HEK293T (cell line): ENCODE data around the gene MCCD1.

Experiments used
- CTCF ChIA-PET: fragments of 350-600 bp; formaldehyde crosslinking; extraction: SDS; loops from one replicate; lab custom pipeline; 2021; ENCODE audit warnings: antibody characterized with exemption, inconsistent platforms; lab: Yijun Ruan, JAX
- POLR2A ChIA-PET: fragments of 350-600 bp; formaldehyde crosslinking; extraction: SDS; loops from one replicate; lab custom pipeline; 2020; ENCODE audit warnings: antibody characterized with exemption, inconsistent platforms; lab: Yijun Ruan, JAX
- DNase-seq: peaks from one replicate; pipeline ENCODE4 v3.0.0; 2012; ENCODE audit warnings: mixed read lengths; ENCODE audit errors: extremely low spot score
- ARNT ChIP-seq: fragments of 450-650 bp; IDR thresholded peaks from 2 replicates; pipeline ENCODE4 v1.6.1; 2017; ENCODE audit warnings: mild to moderate bottlenecking
- BHLHE40 ChIP-seq: fragments of 450-650 bp; IDR thresholded peaks from 2 replicates; pipeline ENCODE4 v1.6.1; 2016; ENCODE audit warnings: mild to moderate bottlenecking, moderate library complexity, borderline replicate concordance
- CTBP1 ChIP-seq: fragments of 450-650 bp; IDR thresholded peaks from 2 replicates; pipeline ENCODE4 v1.6.1; 2016; ENCODE audit warnings: borderline replicate concordance
- ELF4 ChIP-seq: fragments of 450-650 bp; IDR thresholded peaks from 2 replicates; pipeline ENCODE4 v1.6.1; 2017; ENCODE audit warnings: antibody characterized with exemption
- FOXA1 ChIP-seq: fragments of 450-650 bp; IDR thresholded peaks from 2 replicates; pipeline ENCODE4 v1.6.1; 2016; ENCODE audit warnings: mild to moderate bottlenecking
- FOXK2 ChIP-seq: fragments of 450-650 bp; IDR thresholded peaks from 2 replicates; pipeline ENCODE4 v1.6.1; 2016; ENCODE audit warnings: mild to moderate bottlenecking
- FOXM1 ChIP-seq: fragments of 450-650 bp; IDR thresholded peaks from 2 replicates; pipeline ENCODE4 v1.6.1; 2017; ENCODE audit warnings: mild to moderate bottlenecking, borderline replicate concordance
- HDGF ChIP-seq: fragments of 450-650 bp; IDR thresholded peaks from 2 replicates; pipeline ENCODE4 v1.6.1; 2017; ENCODE audit warnings: antibody characterized with exemption, borderline replicate concordance
- L3MBTL2 ChIP-seq: fragments of 450-650 bp; conservative IDR thresholded peaks from 2 replicates; pipeline ENCODE4 v1.6.1; 2016; ENCODE audit warnings: mild to moderate bottlenecking
- LEF1 ChIP-seq: fragments of 450-650 bp; IDR thresholded peaks from 2 replicates; pipeline ENCODE4 v1.6.1; 2017; ENCODE audit warnings: mild to moderate bottlenecking, borderline replicate concordance
- NFRKB ChIP-seq: fragments of 450-650 bp; IDR thresholded peaks from 2 replicates; pipeline ENCODE4 v1.6.1; 2016; ENCODE audit warnings: mild to moderate bottlenecking, moderate library complexity
- SP1 ChIP-seq: fragments of 450-650 bp; IDR thresholded peaks from 2 replicates; pipeline ENCODE4 v1.6.1; 2017
- SUZ12 ChIP-seq: fragments of 450-650 bp; IDR thresholded peaks from 2 replicates; pipeline ENCODE4 v1.6.1; 2016; ENCODE audit warnings: mild to moderate bottlenecking
- TARDBP ChIP-seq: fragments of 450-650 bp; IDR thresholded peaks from 2 replicates; pipeline ENCODE4 v1.6.1; 2016
- ZNF384 ChIP-seq: fragments of 450-650 bp; IDR thresholded peaks from 2 replicates; pipeline ENCODE4 v1.6.1; 2016
- TF ChIP-seq, protein P1 (sequence below): fragments of 450-650 bp; IDR thresholded peaks from 2 replicates; pipeline ENCODE4 v1.6.1; 2016

MCCD1 gene

DNA sequence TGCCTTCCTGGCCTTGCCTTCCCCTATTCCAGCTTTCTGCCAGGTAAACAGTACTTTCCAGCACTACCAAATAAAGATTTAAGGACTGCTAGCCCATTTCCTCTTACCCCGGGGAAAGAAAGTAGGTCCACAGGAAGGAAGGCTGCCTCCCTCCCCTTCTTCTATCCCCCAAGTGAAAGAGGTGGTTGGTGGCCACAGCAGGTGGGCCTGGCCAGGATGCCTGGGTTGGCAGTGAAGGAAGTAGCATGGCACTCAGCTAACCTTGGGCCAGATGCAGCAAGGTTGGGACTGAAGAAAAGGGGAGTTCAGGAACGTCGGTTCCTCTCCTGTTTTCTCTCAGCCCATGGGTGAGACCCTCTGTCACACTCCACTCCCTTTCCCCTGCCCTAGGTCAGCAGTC, 27.5 kb downstream of the MCCD1 start:
- TF ChIP-seq LEF1 (no peak), SUZ12 (no peak), CTBP1 (no peak), ARNT (no peak), HDGF (no peak), NFRKB (no peak)
- ChIA-PET CTCF (no interaction called here), POLR2A (no interaction called here)
- no peak for DNase-seq

DNA sequence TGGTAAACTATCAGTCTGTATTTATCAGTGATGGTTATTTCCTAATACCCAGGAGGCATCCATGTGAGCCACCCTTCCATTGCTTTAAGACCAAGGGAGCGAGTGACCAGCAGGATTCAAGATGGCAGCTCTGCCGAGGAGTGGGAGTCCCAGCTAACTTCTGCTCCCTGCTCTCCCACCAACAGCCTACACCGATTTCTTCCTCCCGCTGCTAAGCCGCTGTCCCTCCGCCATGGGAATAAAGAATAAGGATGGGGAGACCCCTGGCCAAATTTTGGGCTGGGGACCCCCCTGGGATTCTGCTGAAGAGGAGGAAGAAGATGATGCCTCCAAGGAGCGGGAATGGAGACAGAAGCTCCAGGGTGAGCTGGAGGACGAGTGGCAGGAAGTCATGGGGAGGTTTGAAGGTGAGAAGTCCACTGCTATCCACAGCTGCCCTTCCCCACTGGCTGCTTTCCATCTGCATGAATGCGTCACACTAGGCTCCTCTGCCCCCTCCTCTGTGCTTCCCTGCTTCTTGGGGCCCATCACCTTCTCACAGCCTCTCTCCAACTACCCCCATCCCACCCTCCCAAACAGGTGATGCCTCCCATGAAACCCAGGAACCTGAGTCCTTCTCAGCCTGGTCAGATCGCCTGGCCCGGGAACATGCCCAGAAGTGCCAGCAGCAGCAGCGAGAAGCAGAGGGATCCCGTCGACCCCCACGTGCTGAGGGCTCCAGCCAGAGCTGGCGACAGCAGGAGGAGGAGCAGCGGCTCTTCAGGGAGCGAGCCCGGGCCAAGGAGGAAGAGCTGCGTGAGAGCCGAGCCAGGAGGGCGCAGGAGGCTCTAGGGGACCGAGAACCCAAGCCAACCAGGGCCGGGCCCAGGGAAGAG, 28.9 kb downstream of the MCCD1 start:
- DNase-seq = no peak
- TF ChIP-seq ZNF384 (no peak), BHLHE40 (no peak), FOXM1 (no peak), ARNT (no peak), L3MBTL2 (no peak), SUZ12 (no peak), HDGF (no peak), NFRKB (no peak), FOXA1 (no peak)
- TF ChIP-seq, protein P1, sequence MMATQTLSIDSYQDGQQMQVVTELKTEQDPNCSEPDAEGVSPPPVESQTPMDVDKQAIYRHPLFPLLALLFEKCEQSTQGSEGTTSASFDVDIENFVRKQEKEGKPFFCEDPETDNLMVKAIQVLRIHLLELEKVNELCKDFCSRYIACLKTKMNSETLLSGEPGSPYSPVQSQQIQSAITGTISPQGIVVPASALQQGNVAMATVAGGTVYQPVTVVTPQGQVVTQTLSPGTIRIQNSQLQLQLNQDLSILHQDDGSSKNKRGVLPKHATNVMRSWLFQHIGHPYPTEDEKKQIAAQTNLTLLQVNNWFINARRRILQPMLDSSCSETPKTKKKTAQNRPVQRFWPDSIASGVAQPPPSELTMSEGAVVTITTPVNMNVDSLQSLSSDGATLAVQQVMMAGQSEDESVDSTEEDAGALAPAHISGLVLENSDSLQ = no peak
- ChIA-PET POLR2A (no interaction called here), CTCF (no interaction called here)

DNA sequence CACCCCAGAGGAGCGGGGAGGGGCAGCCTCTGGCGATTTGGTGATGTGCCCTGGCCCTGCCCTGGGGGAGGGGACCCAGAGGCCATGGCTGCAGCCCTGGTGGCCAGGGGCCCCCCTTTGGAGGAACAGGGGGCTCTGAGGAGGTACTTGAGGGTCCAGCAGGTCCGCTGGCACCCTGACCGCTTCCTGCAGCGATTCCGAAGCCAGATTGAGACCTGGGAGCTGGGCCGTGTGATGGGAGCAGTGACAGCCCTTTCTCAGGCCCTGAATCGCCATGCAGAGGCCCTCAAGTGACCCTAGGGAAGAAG, 29.5 kb downstream of the MCCD1 start:
- POLR2A ChIA-PET = no interaction called here
- DNase-seq = no peak
- CTCF ChIA-PET = no interaction called here
- no peak for TF ChIP-seq FOXK2
- TF ChIP-seq TARDBP = no peak
- TF ChIP-seq SUZ12 = no peak
- no peak for TF ChIP-seq HDGF
- no peak for TF ChIP-seq ARNT
- TF ChIP-seq ELF4 = no peak
- no peak for TF ChIP-seq LEF1
- TF ChIP-seq BHLHE40 = no peak
- TF ChIP-seq NFRKB = no peak
- TF ChIP-seq L3MBTL2 = no peak
- TF ChIP-seq FOXM1 = no peak
- no peak for TF ChIP-seq ZNF384
- TF ChIP-seq SP1 = no peak
- no peak for TF ChIP-seq FOXA1
- TF ChIP-seq, protein P1 = no peak
- no peak for TF ChIP-seq CTBP1

DNA sequence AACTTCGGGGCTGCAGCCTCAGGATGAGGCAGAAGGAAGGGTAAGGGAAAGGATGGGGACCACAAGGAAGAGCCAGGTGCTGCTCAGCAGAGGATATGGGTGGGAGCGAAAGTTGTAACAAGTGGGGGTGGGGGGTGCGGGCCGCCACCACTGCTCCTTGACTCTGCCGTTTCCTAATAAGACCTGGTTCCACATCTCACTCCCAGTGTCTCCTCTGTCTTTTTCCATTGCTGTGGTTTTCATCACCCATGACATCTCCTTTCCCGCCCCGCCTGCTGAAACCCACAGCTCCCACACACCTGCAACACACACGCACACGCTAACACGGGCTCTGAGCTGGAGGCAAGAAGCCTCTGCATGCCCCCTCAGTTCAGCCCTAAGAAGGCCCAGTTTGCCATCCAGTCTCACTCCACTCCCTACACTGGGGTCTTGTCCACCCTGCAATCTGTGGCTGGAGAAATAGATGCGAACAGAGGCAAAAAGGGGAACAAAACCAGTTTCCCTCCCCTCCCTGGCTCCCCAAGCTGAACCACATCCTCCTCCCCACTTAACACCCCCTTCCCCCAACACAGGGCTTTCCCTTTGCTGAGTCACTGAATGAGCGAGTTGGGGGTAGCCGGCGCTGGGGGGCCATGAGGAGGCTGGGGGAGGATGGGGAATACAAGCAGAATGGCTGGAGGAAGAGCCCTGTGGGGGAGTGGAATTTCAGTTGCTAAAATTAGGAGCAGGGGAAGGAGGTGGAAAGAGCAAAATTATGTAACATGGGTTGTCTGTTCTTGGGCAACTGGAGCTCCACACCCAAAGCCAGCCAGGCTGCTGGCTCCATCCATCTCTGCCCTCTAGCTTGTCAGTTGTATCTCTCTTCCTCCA, 30.1 kb downstream of the MCCD1 start:
- ChIA-PET CTCF (no interaction called here), POLR2A (interaction anchor here (1.2 kb wide), 1 partner anchor 11 kb away, joined by 5 read pairs; the partner anchor contains the start of gene NFKBIL1)
- TF ChIP-seq, protein P1 = no peak
- no peak for TF ChIP-seq ELF4
- TF ChIP-seq BHLHE40 = no peak
- no peak for TF ChIP-seq FOXM1
- no peak for TF ChIP-seq FOXA1
- TF ChIP-seq HDGF = no peak
- no peak for TF ChIP-seq FOXK2
- no peak for TF ChIP-seq SUZ12
- no peak for TF ChIP-seq ARNT
- TF ChIP-seq TARDBP = no peak
- no peak for TF ChIP-seq CTBP1
- no peak for TF ChIP-seq NFRKB
- no peak for TF ChIP-seq LEF1
- no peak for TF ChIP-seq ZNF384
- no peak for TF ChIP-seq SP1
- TF ChIP-seq L3MBTL2 = no peak
- DNase-seq = no peak

DNA sequence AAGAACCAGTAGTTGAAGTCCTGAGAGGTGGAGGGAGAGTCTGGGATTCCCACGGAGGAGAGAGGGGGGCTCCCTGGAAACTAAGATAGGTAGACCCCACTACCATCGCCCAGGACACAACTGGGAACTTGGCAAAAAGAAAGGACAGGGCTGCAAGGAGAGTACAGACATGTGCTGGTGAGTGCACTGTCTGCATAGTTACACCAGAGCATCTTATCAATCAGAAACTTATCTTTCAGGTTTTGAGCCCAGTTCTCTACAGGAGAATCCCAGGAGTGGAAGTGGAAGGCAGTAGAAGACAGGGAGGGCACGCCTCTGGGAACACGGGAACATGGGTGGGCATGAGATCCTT, 30.8 kb downstream of the MCCD1 start:
- ChIA-PET POLR2A (interaction anchor here (1.2 kb wide), 1 partner anchor 12 kb away, joined by 5 read pairs; the partner anchor contains the start of gene NFKBIL1), CTCF (no interaction called here)
- no peak for DNase-seq
- no peak for TF ChIP-seq L3MBTL2
- TF ChIP-seq, protein P1 = no peak
- TF ChIP-seq FOXM1 = no peak
- no peak for TF ChIP-seq FOXA1
- no peak for TF ChIP-seq SP1
- no peak for TF ChIP-seq ELF4
- no peak for TF ChIP-seq ARNT
- no peak for TF ChIP-seq SUZ12
- TF ChIP-seq BHLHE40 = no peak
- no peak for TF ChIP-seq LEF1
- TF ChIP-seq CTBP1 = no peak
- TF ChIP-seq FOXK2 = no peak
- no peak for TF ChIP-seq HDGF
- TF ChIP-seq NFRKB = no peak
- no peak for TF ChIP-seq ZNF384
